ENCODE results near the gene MLANA. TPM values are rescaled to one million over a fixed set of nuclear protein-coding genes. Genes with fewer than 3 reads are reported as not detected.

The MLANA gene
- total and polyA plus RNA-seq, 10 of the 15 experiments (the other 5 are each of a cell fraction or from before 2014, with no cell fraction given) = 0.11 to 0.26 (median 0.13) TPM; not detected in 6

- Histone ChIP-seq H3K27ac (ENCODE audit: control insufficient read depth, insufficient read depth) (no peak overlapping the region), H3K36me3 (ENCODE audit: control insufficient read depth in 2 of 2, insufficient read depth in 2 of 2, low read length in 1 of 2) (peaks cover 0 to 2% of the 10 kb centered on the region in 2 experiments; a peak in 1 of 4 replicates), H3K4me3 (no peak overlapping the region), H4K20me1 (ENCODE audit: control insufficient read depth, insufficient read depth) (no peaks in the 10 kb centered on the region; the same call in 1 of the 2 replicates), H3K79me2 (ENCODE audit: control insufficient read depth, insufficient read depth, low read length) (no peaks in the 10 kb centered on the region), H2AFZ (ENCODE audit: control insufficient read depth, low read depth, low read length) (no peak overlapping the region), H3K9ac (ENCODE audit: control insufficient read depth, insufficient read depth, low read length) (no peak overlapping the region), H3K4me2 (ENCODE audit: control insufficient read depth, insufficient read depth) (no peak overlapping the region), H3K27me3 (replicated peaks in 1 of 2; ENCODE audit: control insufficient read depth in 2 of 2, insufficient read depth in 2 of 2, low read length in 1 of 2) (no peaks in the 10 kb centered on the region), H3K4me1 (ENCODE audit: control insufficient read depth, insufficient read depth, low read length) (no peaks in the 10 kb centered on the region), H3K9me3 (replicated peaks; ENCODE audit: control insufficient read depth, insufficient read depth, low read length) (no peaks in the 10 kb centered on the region)
- TF ChIP-seq STAT1 (conservative IDR thresholded peaks at IDR 0.05) (no peak), E2F4 (IDR thresholded peaks at IDR 0.05; ENCODE audit: low read depth, low read length) (no peak), CBX5 (IDR thresholded peaks at IDR 0.05; ENCODE audit: low read depth) (no peak), GABPA (IDR thresholded peaks at IDR 0.05; ENCODE audit: low read depth) (no peak), MTA3 (IDR thresholded peaks at IDR 0.05; ENCODE audit: borderline replicate concordance, low read length) (no peak), NFIC (IDR thresholded peaks at IDR 0.05; ENCODE audit: low read depth, low read length) (no peak), KLF5 (IDR thresholded peaks at IDR 0.05; ENCODE audit: partially characterized antibody) (no peak), TCF12 (IDR thresholded peaks at IDR 0.05; ENCODE audit: low read depth, low read length) (no peak), LARP7 (IDR thresholded peaks at IDR 0.05) (no peak), CTCF (IDR thresholded peaks at IDR 0.05 in 2 of 3, conservative IDR thresholded peaks at IDR 0.05 in 1 of 3; ENCODE audit: control insufficient read depth in 2 of 3, extremely low read depth in 1 of 3, insufficient read depth in 1 of 3, low read depth in 3 of 3, low read length in 3 of 3) (no peak)
- TF ChIP-seq, protein P1, sequence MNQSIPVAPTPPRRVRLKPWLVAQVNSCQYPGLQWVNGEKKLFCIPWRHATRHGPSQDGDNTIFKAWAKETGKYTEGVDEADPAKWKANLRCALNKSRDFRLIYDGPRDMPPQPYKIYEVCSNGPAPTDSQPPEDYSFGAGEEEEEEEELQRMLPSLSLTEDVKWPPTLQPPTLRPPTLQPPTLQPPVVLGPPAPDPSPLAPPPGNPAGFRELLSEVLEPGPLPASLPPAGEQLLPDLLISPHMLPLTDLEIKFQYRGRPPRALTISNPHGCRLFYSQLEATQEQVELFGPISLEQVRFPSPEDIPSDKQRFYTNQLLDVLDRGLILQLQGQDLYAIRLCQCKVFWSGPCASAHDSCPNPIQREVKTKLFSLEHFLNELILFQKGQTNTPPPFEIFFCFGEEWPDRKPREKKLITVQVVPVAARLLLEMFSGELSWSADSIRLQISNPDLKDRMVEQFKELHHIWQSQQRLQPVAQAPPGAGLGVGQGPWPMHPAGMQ (IDR thresholded peaks at IDR 0.05; ENCODE audit: borderline replicate concordance) = no peak
- ChIA-PET SMC1A (ENCODE audit: uncharacterized antibody, unreplicated experiment) (interaction anchor here (1.0 to 1.8 kb wide), 4 partner anchors 11 to 80 kb away, joined by 3 to 12 read pairs (median 6); no protein-coding TSS in a partner anchor), RAD21 (ENCODE audit: unreplicated experiment) (interaction anchor here (1.1 to 1.5 kb wide), 3 partner anchors 10 to 24 kb away, joined by 3 to 7 read pairs (median 3); no protein-coding TSS in a partner anchor), POLR2A (interaction anchor here (1.1 kb wide), 1 partner anchor 46 kb away, joined by 3 read pairs; no protein-coding TSS in a partner anchor), CTCF (interaction anchor here (0.5 to 8.1 kb wide), 13 partner anchors 10 to 410 kb away, joined by 3 to 62 read pairs (median 3); no protein-coding TSS in a partner anchor)
- in situ Hi-C loops (cut with MboI) (loop anchor here (25.0 kb wide), 2 partner anchors 415 to 1890 kb away; partner anchors contain the start of gene DMAC1), intact Hi-C loops (cut with micrococcal nuclease; ENCODE audit: unreplicated experiment) (no loop called here)
- FAIRE-seq (no peak), ATAC-seq (no peak), DNase-seq (ENCODE audit: low read depth, low spot score) (no peak)
- BruUV-seq (replicated peaks) = no TSS peak
- WGBS (ENCODE audit: insufficient coverage, insufficient replicate concordance, low lambda C conversion rate, missing lambda C conversion rate) = 97% methylated on average over 4 of the region's 4 CpGs
Observed at GRCh38 chr9:5896863-5897262, 6.2 kb downstream of the MLANA start.
